Breast epithelium (tissue), 3 donors: ENCODE results near the gene NUDT1.

Experiments
- CTCF ChIP-seq, 3 donors: fragments of 450-650 bp; IDR thresholded peaks; one replicate each; pipeline ENCODE4 v1.5.1; 2016 to 2017; ENCODE audit warnings: antibody characterized with exemption in 3 of 3, mild to moderate bottlenecking in 3 of 3, moderate library complexity in 3 of 3
- POLR2A ChIP-seq: fragments of 450-650 bp; IDR thresholded peaks from one replicate; pipeline ENCODE4 v1.6.1; 2016; ENCODE audit warnings: antibody characterized with exemption, mild to moderate bottlenecking, moderate library complexity
- POLR2AphosphoS5 ChIP-seq, 3 donors: sonication (generic); formaldehyde crosslinking; IDR thresholded peaks; one replicate each; pipeline ENCODE4 v1.6.1; 2017; ENCODE audit warnings: antibody characterized with exemption in 3 of 3

- TF ChIP-seq POLR2AphosphoS5 (IDR thresholded peaks at IDR 0.05) (no peak), CTCF (IDR thresholded peaks at IDR 0.05) (no peak), POLR2A (no peak)
Observed at GRCh38 chr7:2203766-2204300, 38.2 kb upstream of the NUDT1 start.
